Hematopoietic multipotent progenitor cell (in vitro differentiated cells): ENCODE measurements around the gene SFXN3. TPM values are rescaled to one million over a fixed set of nuclear protein-coding genes. Genes with fewer than 3 reads are reported as not detected.

Experiments
- DNase-seq, 3 donors: peaks; one replicate each; pipeline ENCODE4 v3.0.0-alpha.2; 2011 to 2015; ENCODE audit warnings: low read depth in 2 of 3, low spot score in 2 of 3
- total RNA-seq: library from RNA; depleted of rRNA; stranded (reverse); fragments of >200 nt; gene quantifications from one replicate; pipeline ENCODE4 v1.2.3, GENCODE V29; 2012

The SFXN3 gene
- total RNA-seq, 1 donor = 123 TPM

DNA sequence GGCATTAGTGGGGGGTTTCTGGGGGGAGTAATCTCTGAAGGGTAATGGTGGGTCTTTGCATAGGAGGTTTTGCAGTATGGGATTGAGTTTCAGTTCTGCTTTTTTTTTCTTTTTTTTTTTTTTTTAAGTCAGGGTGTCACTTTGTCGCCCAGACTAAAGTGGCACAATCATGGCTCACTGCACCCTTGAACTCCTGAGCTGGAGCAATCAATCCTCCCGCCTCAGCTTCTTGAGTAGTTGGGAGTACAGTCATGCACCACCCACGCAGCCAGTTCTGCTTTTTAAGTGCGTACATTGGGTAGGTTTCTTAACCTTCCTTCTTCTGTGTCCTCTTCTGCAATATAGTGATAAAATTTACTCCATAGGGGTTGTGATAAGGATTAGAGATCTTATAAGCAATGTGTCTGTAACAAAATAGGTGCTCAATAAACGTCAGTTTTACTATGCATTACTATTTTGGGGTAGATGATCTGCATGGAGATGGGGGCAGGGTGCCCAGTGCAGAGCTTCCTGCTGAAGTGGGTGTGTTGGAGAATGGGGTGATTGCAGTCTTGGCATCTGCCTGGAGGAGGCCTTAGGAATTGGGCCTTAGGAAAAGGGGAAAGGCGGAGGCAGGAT is 40.3 kb downstream of the SFXN3 start:
- peak in 2 of 3 donors; percentile 70 to 82 for DNase-seq

DNA sequence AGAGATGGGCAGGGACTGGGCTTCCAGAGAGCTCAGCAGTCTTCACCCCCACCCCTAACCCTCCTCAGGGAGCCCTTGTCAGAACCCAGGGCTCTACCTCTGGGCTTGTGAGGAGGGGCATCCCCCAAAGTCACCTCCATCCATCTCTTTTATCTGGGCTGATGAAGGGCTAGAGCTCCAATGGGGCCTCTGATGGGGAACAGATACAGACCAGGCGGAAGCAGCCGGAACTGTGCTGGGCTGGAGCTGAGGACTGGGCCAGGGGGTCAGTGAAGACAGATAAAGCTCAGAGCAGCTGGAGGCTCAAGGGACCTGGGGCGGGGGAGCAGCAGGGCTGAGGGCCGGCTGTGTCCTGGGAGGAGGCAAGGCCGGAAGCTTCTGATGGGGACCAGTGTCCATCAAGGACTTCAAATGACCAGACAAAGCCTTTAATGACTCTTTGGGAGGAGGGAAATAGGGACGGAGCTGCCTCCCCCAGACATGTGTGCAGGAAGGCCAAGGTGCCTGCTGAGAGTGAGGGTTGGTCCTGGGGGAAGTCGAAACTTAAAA is 40.9 kb downstream of the SFXN3 start:
- DNase-seq = no peak

DNA sequence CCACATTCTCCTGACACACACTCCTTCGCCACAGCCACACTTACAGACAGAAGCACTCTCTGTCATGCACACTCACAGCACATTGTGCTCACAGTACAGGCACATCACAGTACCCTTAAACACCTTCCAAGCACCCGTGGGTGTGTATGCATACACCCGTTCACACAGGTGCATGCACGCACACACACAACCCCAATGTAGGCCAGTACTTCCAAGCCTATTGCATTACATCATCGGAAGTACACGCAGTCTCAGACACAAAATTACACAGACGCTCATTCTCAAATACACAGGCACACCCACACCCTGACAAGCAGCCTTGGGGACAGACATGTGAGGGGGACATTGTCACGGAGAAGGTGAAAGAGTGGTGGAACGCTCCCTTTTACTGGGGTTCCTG is 41.9 kb downstream of the SFXN3 start:
- no peak for DNase-seq

DNA sequence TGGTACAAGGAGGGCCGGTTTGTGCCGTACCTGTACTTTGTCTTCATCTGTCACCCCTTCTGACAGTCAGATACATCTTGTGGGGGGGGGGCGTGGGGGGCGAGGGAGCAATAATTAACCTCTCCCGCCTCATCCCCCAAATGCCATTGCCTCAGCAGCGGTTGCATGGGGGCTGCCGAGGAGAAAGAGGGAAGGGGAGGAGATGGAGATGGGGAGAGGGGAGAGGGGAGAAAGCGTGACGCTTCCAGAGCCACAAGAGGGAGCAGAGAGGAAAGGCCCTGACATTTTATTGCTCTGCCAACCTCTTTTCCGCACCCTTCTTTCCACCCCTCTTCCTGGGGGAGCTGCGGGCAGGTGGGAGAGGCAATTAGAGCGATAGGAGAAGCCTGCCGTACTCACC is 42.6 kb downstream of the SFXN3 start:
- no peak for DNase-seq

DNA sequence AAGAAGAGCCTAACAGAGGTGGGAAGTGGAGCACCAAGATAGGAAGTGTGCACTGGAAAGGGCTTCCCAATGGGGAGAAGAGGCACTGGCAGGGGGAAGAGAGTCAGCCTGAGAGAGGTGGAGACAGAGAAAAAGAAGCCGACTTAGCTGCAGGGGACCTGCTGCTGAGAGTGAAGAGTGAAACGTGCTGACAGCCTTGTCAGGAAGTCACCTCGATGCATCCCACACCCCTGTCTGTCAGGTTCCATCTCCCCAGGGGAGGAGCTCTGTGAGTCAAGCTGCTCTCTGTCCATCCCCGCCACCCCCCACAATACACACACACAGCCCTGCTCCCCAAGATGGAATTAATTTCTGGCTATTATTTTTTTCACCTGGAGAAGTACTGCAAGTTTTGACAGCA is 44.7 kb downstream of the SFXN3 start:
- no peak for DNase-seq

DNA sequence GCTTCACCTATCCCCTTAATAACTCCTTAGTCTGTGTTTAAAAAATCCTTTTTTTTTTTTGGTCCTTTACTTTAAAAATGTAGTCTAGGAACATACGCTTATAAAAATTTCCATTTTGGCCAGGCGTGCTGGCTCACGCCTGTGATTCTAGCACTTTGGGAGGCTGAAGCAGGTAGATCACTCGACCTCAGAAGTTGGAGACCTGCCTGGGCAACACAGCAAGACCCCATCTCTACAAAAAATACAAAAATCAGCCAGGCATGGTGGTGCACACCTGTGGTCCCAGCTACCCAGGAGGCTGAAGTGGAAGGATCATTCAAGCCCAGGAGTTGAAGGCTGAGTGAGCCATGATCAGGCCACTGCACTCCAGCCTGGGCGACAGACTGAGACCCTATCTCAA is 45.6 kb downstream of the SFXN3 start:
- DNase-seq = no peak

DNA sequence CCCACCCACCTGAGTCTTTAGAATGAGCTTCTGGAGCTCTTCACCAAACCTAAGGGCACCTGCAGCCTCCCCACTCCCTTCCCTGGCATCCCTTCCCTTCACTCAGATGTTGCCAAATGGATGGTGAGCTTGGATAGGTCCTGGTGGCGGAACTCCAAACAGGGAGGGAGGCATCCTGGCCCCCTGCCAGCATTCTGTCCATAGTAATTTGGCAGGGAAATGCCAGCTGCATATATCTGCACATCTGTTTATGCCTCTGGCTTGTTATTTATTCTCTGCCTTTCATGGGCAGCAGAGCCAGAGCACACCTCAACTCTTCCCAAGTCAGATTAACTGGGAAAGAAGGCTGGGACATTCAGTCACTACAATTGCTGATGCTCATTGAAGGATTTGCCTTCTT is 48.8 kb downstream of the SFXN3 start:
- DNase-seq = no peak

DNA sequence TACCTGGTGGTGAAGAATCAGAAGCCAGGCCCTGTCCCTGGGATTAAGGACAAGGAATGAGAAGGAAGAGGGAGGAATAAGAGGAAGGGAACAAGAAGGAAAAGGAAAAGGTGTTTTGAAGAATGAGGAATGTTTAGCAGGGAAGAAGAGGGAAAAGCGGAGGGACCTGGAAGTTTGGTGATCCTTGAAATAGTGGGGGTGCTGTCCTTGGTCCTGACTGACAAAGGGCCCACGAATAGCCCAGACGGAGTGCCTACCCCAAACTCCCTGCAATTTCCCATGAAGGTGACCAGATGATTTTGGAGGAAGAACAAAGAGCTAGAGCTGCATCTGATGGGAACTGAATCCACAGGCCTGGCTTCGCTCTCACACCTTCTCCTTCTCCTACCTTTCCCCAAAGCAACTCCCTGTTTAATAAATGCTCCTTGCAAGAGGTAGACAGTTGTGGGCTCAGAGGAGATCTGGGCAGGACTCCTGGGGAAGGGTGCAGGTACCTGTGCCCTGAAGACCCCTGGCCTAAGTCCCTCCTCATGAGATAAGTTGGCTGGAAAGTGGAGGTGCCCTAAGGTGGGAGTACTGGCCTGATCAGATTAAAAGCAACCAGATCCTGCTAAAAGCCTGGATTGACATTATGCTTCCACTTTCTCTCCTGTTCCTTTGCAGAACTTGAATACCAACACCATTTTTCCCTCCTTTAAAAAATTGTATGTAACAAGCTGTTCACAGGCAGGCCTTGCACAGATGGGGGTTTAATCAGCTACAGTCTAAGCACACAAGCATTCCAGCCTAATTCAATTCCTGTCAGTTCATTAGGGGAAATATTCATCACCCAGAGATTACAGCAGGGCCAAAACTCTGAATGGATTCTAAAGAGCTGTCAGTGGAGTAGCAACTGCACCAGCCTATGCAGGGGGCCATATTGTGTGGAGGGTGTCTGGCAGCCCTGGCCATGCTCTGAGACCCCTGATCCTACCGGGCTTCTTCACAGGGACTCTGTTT is 50.2 kb downstream of the SFXN3 start:
- peak in 1 of 3 donors; percentile 28 for DNase-seq

DNA sequence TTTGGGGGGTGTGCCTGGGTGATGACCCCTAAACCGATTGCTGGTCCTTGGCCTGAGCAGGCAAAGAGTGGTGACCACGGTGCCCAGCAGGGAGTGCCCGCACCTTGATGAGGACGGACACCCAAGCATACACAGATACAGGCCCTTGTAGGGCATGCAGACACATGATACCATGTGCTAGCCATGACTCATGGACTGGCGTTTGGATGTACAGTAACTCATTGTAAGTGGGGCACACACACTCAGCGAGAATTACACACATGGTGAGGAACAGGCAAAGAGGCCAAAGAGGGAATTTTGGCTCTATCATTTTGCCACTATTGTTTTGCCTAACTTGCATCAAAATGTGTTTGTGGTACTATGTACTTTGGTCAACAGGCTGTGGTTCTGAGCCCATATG is 54.8 kb downstream of the SFXN3 start:
- DNase-seq = no peak

DNA sequence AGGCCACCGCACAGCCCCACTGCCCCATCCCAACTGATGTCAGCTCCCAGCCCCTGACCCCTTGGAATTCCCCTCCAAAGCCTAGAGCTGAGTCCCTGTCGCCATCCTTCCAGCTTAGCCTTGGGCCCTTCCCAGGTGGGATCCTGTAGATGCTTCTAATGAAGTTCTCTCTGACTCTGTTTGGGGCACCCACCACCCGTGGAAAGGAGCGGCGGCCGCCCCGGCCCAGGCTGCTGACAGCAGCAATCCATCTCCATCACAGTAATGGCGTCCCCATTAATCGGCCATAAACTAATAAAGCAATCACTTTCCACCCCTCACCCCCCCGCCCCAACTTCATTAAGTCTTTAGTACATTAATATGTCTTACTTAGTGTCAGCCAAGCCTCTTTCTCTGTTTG is 56.3 kb downstream of the SFXN3 start:
- DNase-seq = no peak

DNA sequence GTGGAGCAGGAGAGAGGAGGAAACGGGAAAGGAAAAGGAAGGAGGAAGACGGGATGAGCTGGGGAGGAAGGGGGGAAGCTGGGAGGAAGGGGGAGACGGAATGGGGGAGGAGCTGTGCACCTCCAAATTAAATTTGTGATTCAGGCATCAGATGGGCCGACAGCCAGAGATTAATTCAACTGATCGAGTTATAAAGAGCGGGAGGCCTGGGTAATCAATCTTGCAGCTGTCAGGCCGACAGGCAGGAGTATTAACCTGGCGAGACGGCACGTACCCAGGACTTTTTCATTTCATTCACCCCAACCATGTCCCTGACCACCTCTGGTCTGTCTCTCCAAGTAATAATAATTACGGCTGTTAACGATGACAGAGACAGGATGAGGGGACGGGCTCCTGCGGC is 56.9 kb downstream of the SFXN3 start:
- DNase-seq = no peak

DNA sequence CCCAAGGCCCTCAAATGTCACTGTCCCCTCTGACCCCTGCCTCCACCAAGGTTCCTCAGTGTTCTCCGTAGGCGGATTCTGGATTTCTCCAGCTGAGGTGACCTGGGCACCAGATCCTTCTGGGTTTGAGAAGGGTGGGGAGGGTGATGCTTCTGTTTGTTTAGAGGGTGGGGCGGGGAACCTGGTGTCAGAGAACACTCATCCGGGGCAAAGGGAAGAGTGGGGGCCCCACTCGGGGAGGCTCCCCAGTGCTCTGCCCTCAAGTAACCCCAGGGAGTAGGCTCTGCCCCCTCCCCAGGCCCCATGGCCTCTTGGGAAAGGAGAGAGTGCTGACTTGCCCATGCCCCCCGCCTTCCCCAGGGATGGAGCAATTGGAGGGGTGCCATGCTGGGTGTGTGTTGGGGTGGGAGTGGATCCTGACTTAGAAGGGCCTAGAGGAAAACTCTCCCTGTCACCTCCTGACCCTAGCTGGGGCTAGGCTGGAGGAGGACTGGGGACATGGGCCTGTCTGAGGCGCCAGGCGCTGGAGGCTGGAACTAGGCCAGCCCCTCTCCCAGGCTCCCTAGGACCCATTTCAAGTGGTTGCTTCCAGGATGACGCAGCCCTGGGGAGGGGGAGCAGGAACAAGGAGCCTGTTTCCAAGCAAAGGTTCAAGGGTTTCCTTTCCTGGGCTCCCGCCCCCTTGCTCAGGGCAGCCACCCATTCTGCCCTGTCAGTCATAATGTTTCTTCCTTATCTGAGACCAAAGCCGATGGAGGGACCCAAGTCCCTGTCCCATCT is 58.7 kb downstream of the SFXN3 start:
- DNase-seq = no peak

DNA sequence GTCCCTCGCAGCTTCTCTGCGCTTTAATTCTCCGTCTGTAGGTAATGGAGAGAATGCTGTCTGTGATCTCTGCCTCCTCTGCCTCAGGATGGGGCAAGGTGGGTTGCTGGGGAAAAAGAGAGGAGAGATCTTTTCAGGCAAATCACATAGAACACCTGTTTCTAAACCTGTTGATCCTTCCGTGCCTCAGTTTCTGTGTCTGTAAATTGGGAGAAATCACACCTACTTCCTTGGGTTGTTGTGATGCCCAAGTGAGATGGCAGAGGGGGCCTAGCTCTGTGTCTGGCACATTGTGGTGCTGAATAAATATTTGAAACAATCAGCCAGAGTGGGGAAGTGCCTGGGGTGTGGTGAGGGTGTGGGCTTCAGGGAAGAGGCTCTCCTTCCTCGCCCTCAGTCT is 59.6 kb downstream of the SFXN3 start:
- no peak for DNase-seq

Other genes with a start within 250 kb of the SFXN3 start
- gene SLF2, start 118.3 kb upstream of the SFXN3 start, total RNA-seq = 9.2 TPM
- 0.54 TPM for gene SEMA4G, start 61.7 kb upstream of the SFXN3 start, total RNA-seq
- 81.6 TPM for gene MRPL43, start 43.7 kb upstream of the SFXN3 start, total RNA-seq
- 13.2 TPM for gene TWNK, start 43.7 kb upstream of the SFXN3 start, total RNA-seq
- gene LZTS2, start 31.4 kb upstream of the SFXN3 start, total RNA-seq = 41.2 TPM
- 1.3 TPM for gene PDZD7, start 105 bp upstream of the SFXN3 start, total RNA-seq
- gene KAZALD1, start 30.8 kb downstream of the SFXN3 start, total RNA-seq = 5.9 TPM
- gene TLX1, start 100.1 kb downstream of the SFXN3 start, total RNA-seq = not detected
- not detected for gene LBX1, start 198.2 kb downstream of the SFXN3 start, total RNA-seq